Measurements from ENCODE around the gene UQCRHL.
"Not testable (repeated sequence)": the region's sequence is repeated elsewhere in the genome, so short reads cannot be mapped to it uniquely, and the experiment has no call there.

Gene UQCRHL

GRCh38 chr1:15835205-15835740 lies 27.8 kb upstream of the UQCRHL start:
- no peak for DNase-seq

DNA sequence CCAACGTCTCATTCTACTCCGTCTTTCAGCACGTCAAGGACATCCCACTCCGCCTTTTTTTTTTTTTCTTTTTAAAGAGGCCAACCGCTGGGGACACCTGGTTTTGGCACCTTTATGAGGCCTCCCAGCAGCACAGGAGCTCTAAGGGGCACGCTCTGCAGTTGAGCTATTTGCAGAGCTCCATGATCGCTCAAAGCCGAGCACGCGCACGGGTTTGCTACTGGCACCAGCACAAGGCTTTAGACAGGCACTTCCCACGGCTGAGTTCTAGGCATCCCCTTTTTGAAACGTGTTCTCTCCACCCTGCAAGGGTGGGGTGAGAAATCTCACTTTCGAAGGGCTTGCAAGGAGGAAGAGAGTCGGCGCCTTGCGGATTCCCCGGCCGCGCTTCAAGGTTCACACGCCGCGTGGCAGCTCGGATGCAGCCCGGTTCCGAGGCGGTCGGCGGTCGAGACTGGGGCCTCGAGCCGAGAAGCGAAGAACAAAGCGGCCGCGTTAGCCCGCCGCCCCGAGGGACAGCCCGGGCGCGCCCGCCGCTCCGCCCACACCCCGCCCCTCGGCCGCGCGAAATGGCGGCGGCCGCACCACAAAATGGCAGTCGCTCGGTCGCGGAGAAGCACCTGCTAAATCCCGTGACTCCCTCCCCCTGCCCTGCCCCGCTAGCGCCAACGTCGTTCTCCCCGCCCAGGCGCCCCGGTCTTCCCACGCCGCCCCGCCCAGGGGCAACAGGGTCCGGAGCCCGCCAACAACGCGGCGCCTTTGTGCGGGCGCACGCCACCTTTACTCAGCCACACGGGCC lies 27.2 kb upstream of the UQCRHL start:
- DNase-seq, result peak; percentile 94

GRCh38 chr1:15833842-15834405 lies 26.5 kb upstream of the UQCRHL start:
- DNase-seq, result peak; percentile 56

GRCh38 chr1:15833069-15833679 lies 25.7 kb upstream of the UQCRHL start:
- DNase-seq, result no peak

- DNase-seq, result no peak
Observed at GRCh38 chr1:15830258-15830657, 22.8 kb upstream of the UQCRHL start.

DNA sequence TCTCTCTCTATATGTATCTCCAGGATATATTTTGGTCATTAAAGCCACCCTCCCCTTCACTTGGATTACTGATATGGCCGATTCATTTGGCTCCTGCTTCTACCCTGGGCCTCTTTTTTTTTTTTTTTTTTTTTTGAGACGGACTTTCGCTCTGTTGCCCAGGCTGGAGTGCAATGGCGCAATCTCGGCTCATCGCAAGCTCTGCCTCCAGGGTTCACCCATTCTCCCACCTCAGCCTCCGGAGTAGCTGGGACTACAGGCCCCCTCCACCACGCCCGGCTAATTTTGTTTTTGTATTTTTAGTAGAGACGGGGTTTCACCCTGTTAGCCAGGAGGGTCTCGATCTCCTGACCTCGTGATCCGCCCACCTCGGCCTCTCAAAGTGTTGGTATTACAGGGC lies 21.5 kb upstream of the UQCRHL start:
- DNase-seq, result not testable (repeated sequence)

DNA sequence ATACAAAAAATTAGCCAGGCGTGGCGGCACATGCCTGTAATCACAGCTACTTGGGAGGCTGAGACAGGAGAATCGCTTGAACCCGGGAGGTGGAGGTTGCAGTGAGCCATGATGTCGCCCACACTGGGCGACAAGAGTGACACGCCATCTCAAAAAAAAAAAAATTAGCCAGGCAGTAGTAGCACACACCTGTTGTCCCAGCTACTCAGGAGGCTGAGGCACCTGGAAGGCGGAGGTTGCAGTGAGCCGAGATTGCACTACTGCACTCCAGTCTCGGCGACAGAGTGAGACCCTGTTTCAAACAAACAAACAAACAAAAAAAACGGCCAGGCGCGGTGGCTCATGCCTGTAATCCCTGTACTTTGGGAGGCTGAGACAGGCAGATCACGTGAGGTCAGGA lies 20.1 kb upstream of the UQCRHL start:
- DNase-seq, result not testable (repeated sequence)

GRCh38 chr1:15826810-15827507 lies 19.5 kb upstream of the UQCRHL start:
- DNase-seq, result no peak

DNA sequence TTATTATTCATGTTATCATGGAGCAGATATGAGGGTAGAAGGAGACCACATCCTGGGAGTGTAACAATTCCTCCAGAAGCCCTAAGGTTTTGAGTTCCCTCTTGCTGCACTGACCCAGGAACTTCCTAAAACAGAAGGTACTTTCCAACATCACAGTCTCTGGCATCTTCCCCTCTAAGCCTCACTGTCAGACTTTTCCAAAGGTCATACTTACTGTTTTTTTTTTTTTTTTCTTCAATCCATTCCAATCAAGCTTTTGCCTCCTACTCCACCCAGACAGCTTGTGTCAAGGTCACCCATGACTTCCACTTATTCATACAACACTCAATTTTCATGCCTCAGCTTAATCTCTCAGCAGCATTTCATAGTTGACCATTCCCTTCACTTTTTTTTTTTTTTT lies 18.4 kb upstream of the UQCRHL start:
- no peak for DNase-seq

DNA sequence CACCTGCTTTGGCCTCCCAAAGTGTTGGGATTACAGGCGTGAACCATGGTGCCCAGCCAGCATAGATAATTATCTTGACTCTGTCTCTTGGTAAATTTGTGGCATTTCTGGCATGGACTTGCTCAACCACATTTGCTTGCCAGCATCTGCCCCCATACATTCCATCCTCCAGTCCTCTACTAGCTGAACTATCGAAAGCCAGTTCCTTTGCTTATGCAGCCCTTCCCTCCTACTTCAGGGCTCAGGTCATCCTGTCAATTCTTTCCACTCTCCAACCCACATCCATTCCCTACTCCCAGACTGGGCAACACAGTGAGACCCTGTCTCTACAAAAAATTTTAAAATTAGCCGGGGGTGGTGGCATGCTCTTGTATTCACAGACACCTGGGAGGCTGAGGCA lies 13.0 kb upstream of the UQCRHL start:
- DNase-seq, result no peak

- DNase-seq, result no peak
Observed at GRCh38 chr1:15816674-15817073, 9.2 kb upstream of the UQCRHL start.

DNA sequence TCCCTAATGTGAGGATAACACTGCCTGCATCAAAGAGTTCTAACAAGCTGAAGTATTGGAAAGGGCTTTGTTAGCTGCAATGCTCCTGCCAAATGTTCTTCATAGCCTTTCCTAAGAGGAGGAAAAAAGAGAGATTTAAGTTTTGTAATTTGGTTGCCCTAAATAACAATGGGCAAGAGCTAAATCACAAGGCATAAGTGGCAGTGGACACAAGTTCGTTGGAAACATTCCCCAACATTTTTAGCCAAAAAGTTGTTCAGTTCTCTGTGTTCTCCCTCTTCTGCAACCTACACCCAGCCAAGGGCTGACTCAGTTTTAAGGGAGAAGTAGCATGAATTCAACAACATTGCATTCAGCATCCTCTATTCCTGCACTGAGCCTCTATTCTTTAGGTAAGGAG lies 2.6 kb upstream of the UQCRHL start:
- no peak for DNase-seq

DNA sequence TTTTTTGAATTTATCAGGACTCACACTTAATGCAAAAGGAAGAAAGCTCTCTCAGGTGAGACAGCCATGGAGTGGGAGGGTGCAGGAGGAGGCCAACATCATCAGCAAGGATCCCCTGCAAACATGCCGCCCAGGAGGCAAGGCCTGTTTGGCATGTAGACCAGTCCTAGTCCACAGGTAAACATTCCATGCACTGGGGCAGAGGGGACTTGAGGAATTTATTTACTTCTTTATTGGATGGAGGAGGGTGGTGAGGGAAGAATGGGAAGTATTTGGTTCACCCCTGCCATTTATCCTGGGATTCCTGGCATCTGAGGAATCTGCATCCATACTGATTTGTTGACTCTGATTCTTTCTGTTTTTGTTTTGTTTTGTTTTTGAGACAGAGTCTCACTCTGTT lies 1.5 kb upstream of the UQCRHL start:
- DNase-seq, result no peak

GRCh38 chr1:15807121-15807520 lies 328 bp downstream of the UQCRHL start:
- no peak for DNase-seq

GRCh38 chr1:15804060-15804459 lies 3.4 kb downstream of the UQCRHL start:
- DNase-seq, result no peak

GRCh38 chr1:15803380-15803779 lies 4.1 kb downstream of the UQCRHL start:
- no peak for DNase-seq

DNA sequence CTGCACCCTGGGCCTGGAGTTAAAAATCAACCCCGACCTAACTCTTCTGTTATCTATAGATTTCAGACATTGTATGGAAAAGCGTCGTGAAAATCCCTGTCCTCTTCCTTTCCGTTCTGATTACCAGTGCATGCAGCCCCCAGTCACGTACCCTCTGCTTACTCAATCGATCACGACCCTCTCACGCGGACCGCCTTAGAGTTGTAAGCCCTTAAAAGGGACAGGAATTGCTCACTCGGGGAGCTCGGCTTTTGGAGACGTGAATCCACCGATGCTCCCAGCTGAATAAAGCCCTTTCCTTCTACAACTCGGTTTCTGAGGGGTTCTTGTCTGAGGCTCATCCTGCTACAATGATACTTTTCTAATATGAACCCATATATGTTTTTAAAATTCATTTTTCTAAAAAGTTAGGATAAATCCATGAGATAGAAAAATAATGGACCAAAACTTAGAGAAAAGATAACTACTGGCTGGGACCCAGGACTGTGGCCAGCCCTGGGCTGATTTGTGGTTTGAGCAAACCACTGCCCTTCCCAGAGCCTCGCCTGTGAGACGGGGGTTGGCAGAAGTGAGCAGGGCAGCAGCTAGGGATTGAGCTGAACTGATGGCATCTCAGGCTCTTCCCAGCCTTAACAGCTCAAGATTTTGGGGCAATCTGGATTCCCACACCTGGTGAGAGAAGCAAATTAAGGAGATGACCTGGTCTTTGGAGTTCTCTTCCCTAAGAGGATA lies 5.0 kb downstream of the UQCRHL start:
- DNase-seq, result no peak

- no peak for DNase-seq
Observed at GRCh38 chr1:15799928-15800835, 7.3 kb downstream of the UQCRHL start.

- no peak for DNase-seq
Observed at GRCh38 chr1:15799004-15799867, 8.2 kb downstream of the UQCRHL start.

GRCh38 chr1:15797614-15798390 lies 9.6 kb downstream of the UQCRHL start:
- no peak for DNase-seq

Data from NCI-H2081 treated with DMSO at 0.1 percent for 48 hours (cell line).